ENCODE measurements around the gene MYPN.

Gene MYPN

GRCh38 chr10:68090586-68090985 is 18.7 kb upstream of the MYPN start:
- DNase-seq (ENCODE audit: low read depth, low spot score) = no peak

GRCh38 chr10:68092512-68092911 is 16.8 kb upstream of the MYPN start:
- DNase-seq (ENCODE audit: low read depth, low spot score) = no peak

GRCh38 chr10:68095153-68095552 is 14.1 kb upstream of the MYPN start:
- peak; percentile 39 for DNase-seq (ENCODE audit: low read depth, low spot score)

GRCh38 chr10:68096913-68097516 is 12.3 kb upstream of the MYPN start:
- DNase-seq (ENCODE audit: low read depth, low spot score) = peak; percentile 93

GRCh38 chr10:68099736-68100135 is 9.6 kb upstream of the MYPN start:
- peak; percentile 59 for DNase-seq (ENCODE audit: low read depth, low spot score)

- no peak for DNase-seq (ENCODE audit: low read depth, low spot score)
Observed at GRCh38 chr10:68101066-68101465, 8.2 kb upstream of the MYPN start.

GRCh38 chr10:68103261-68103878 is 5.9 kb upstream of the MYPN start:
- DNase-seq (ENCODE audit: low read depth, low spot score) = no peak

GRCh38 chr10:68103901-68104300 is 5.4 kb upstream of the MYPN start:
- no peak for DNase-seq (ENCODE audit: low read depth, low spot score)

GRCh38 chr10:68105820-68106219 is 3.5 kb upstream of the MYPN start:
- DNase-seq (ENCODE audit: low read depth, low spot score) = peak; percentile 22

GRCh38 chr10:68106656-68107055 is 2.6 kb upstream of the MYPN start:
- DNase-seq (ENCODE audit: low read depth, low spot score) = peak; percentile 85

GRCh38 chr10:68107651-68108050 is 1.6 kb upstream of the MYPN start:
- no peak for DNase-seq (ENCODE audit: low read depth, low spot score)

GRCh38 chr10:68108051-68108450 is 1.2 kb upstream of the MYPN start:
- DNase-seq (ENCODE audit: low read depth, low spot score) = no peak

- DNase-seq (ENCODE audit: low read depth, low spot score) = no peak
Observed at GRCh38 chr10:68108653-68109052, 635 bp upstream of the MYPN start.

GRCh38 chr10:68110027-68110426 is 739 bp downstream of the MYPN start:
- DNase-seq (ENCODE audit: low read depth, low spot score) = no peak

GRCh38 chr10:68111584-68111983 is 2.3 kb downstream of the MYPN start:
- DNase-seq (ENCODE audit: low read depth, low spot score) = no peak

- DNase-seq (ENCODE audit: low read depth, low spot score) = no peak
Observed at GRCh38 chr10:68112837-68113236, 3.5 kb downstream of the MYPN start.

GRCh38 chr10:68118657-68119056 is 9.4 kb downstream of the MYPN start:
- DNase-seq (ENCODE audit: low read depth, low spot score) = no peak

GRCh38 chr10:68121020-68121743 is 11.9 kb downstream of the MYPN start:
- DNase-seq (ENCODE audit: low read depth, low spot score) = no peak

GRCh38 chr10:68121852-68122251 is 12.6 kb downstream of the MYPN start:
- no peak for DNase-seq (ENCODE audit: low read depth, low spot score)

GRCh38 chr10:68124718-68125117 is 15.4 kb downstream of the MYPN start:
- no peak for DNase-seq (ENCODE audit: low read depth, low spot score)

GRCh38 chr10:68125772-68126171 is 16.5 kb downstream of the MYPN start:
- DNase-seq (ENCODE audit: low read depth, low spot score) = no peak

GRCh38 chr10:68128015-68128414 is 18.7 kb downstream of the MYPN start:
- no peak for DNase-seq (ENCODE audit: low read depth, low spot score)

- no peak for DNase-seq (ENCODE audit: low read depth, low spot score)
Observed at GRCh38 chr10:68132391-68132790, 23.1 kb downstream of the MYPN start.
